ENCODE data around the gene GNG12.

DNA sequence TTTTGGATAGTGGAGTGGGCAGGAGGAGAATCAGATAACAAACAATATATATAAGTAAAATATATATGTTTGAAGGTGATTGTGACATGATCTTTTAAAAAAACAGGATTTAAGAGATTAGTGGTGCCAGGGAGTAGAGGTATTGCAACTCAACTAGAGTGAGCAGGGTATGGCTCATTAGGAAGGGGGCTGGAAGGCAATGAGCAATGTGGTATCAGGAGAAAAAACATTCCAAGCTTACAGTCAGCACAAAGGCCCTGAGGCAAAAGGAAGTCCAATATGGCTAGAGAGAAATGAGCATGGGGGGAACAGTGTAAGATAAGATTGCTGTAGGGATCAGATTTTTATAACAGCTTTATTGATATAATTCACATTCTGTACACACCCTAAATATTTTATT lies 153.6 kb downstream of the GNG12 start:
- TF ChIP-seq JUN (IDR thresholded peaks at IDR 0.05; ENCODE audit: borderline replicate concordance, insufficient read depth, insufficient read length, low read depth) = no peak
- TF ChIP-seq, protein P1, sequence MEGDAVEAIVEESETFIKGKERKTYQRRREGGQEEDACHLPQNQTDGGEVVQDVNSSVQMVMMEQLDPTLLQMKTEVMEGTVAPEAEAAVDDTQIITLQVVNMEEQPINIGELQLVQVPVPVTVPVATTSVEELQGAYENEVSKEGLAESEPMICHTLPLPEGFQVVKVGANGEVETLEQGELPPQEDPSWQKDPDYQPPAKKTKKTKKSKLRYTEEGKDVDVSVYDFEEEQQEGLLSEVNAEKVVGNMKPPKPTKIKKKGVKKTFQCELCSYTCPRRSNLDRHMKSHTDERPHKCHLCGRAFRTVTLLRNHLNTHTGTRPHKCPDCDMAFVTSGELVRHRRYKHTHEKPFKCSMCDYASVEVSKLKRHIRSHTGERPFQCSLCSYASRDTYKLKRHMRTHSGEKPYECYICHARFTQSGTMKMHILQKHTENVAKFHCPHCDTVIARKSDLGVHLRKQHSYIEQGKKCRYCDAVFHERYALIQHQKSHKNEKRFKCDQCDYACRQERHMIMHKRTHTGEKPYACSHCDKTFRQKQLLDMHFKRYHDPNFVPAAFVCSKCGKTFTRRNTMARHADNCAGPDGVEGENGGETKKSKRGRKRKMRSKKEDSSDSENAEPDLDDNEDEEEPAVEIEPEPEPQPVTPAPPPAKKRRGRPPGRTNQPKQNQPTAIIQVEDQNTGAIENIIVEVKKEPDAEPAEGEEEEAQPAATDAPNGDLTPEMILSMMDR (IDR thresholded peaks at IDR 0.05; ENCODE audit: extremely low read depth in 1 of 2, insufficient read depth in 1 of 2, low read depth in 1 of 2, low read length in 2 of 2) = no peak
- no peak for TF ChIP-seq GATA2 (IDR thresholded peaks at IDR 0.05; ENCODE audit: insufficient read depth, insufficient read length, low read depth, low read length)
- TF ChIP-seq EZH2 (IDR thresholded peaks at IDR 0.05; ENCODE audit: borderline replicate concordance, low read depth, low read length, severe bottlenecking) = no peak
- no peak for TF ChIP-seq POLR2A (IDR thresholded peaks at IDR 0.05; ENCODE audit: low read depth, low read length)
- no peak for TF ChIP-seq FOS (IDR thresholded peaks at IDR 0.05; ENCODE audit: borderline replicate concordance, insufficient read depth, low read length)
- TF ChIP-seq, protein P2, sequence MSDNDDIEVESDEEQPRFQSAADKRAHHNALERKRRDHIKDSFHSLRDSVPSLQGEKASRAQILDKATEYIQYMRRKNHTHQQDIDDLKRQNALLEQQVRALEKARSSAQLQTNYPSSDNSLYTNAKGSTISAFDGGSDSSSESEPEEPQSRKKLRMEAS (IDR thresholded peaks at IDR 0.05; ENCODE audit: insufficient read depth, insufficient read length) = no peak
